ENCODE measurements around the gene PPM1E. TPM values are rescaled to one million over a fixed set of nuclear protein-coding genes. Genes with fewer than 3 reads are reported as not detected.

The PPM1E gene
- total RNA-seq, 2 donors from 2014 or later: 4.1 to 7.8 TPM

GRCh38 chr17:58802188-58802587 is 46.5 kb downstream of the PPM1E start:
- no peaks in the 10 kb centered on the region for H3K4me1 ChIP-seq (replicated peaks)
- no peaks in the 10 kb centered on the region for H3K9me3 ChIP-seq
- H3K36me3 ChIP-seq: no peaks in the 10 kb centered on the region
- 81% methylated on average over 1 of the region's 1 CpG for WGBS
- no peak overlapping the region for H3K4me3 ChIP-seq
- DNase-seq (ENCODE audit: low spot score): no peak
- no peak overlapping the region for H3K27ac ChIP-seq
- TF ChIP-seq POLR2A (IDR thresholded peaks at IDR 0.05) (no peak), CTCF (IDR thresholded peaks at IDR 0.05) (no peak), POLR2AphosphoS5 (IDR thresholded peaks at IDR 0.05) (no peak)
- H3K27me3 ChIP-seq (replicated peaks; ENCODE audit: insufficient read depth): no peaks in the 10 kb centered on the region
- intact Hi-C loops (cut with DNase I): no loop called here

- intact Hi-C loops (cut with DNase I): no loop called here
- 89% methylated on average over 5 of the region's 5 CpGs for WGBS
- Histone ChIP-seq H3K9me3 (no peaks in the 10 kb centered on the region), H3K27ac (no peak overlapping the region), H3K27me3 (replicated peaks; ENCODE audit: insufficient read depth) (no peaks in the 10 kb centered on the region), H3K4me3 (no peak overlapping the region), H3K4me1 (replicated peaks) (no peaks in the 10 kb centered on the region), H3K36me3 (no peaks in the 10 kb centered on the region)
- no peak for DNase-seq (ENCODE audit: low spot score)
- TF ChIP-seq CTCF (IDR thresholded peaks at IDR 0.05) (no peak), POLR2A (IDR thresholded peaks at IDR 0.05) (no peak), POLR2AphosphoS5 (IDR thresholded peaks at IDR 0.05) (no peak)
These were observed 50.4 kb downstream of the PPM1E start for GRCh38 chr17:58806046-58806445.

- intact Hi-C loops (cut with DNase I): no loop called here
- Histone ChIP-seq H3K4me3 (no peak overlapping the region), H3K27ac (no peak overlapping the region), H3K27me3 (replicated peaks; ENCODE audit: insufficient read depth) (no peaks in the 10 kb centered on the region), H3K4me1 (replicated peaks) (no peaks in the 10 kb centered on the region), H3K36me3 (no peaks in the 10 kb centered on the region), H3K9me3 (no peaks in the 10 kb centered on the region)
- DNase-seq (ENCODE audit: low spot score): no peak
- TF ChIP-seq POLR2AphosphoS5 (IDR thresholded peaks at IDR 0.05): no peak
- 77% methylated on average over 5 of the region's 5 CpGs for WGBS
These were observed 53.2 kb downstream of the PPM1E start for GRCh38 chr17:58808609-58809563.

DNA sequence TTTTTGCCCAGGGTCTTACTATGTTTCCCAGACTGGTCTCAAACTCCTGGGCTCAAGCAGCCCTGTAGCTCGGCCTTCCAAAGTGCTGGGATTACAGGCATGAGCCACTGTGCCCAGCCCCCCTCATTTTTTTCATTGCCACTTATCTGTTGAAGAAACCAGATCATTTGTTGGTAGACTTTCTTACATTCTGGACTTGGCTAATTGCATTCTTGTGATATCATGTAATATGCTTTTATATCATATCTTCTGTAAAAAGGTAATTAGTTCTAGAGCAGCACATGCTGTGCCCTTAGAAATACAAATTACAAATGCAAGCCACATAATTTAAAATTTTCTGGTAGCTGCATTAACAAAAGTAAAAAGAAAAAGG is 53.9 kb downstream of the PPM1E start:
- no peaks in the 10 kb centered on the region for H3K9me3 ChIP-seq
- H3K4me1 ChIP-seq (replicated peaks): no peaks in the 10 kb centered on the region
- no peaks in the 10 kb centered on the region for H3K36me3 ChIP-seq
- no peak overlapping the region for H3K4me3 ChIP-seq
- no peak for DNase-seq (ENCODE audit: low spot score)
- H3K27ac ChIP-seq: no peak overlapping the region
- TF ChIP-seq CTCF (IDR thresholded peaks at IDR 0.05) (no peak), POLR2A (IDR thresholded peaks at IDR 0.05) (no peak), POLR2AphosphoS5 (IDR thresholded peaks at IDR 0.05) (no peak)
- WGBS: 88% methylated on average over 1 of the region's 1 CpG
- intact Hi-C loops (cut with DNase I): no loop called here
- no peaks in the 10 kb centered on the region for H3K27me3 ChIP-seq (replicated peaks; ENCODE audit: insufficient read depth)

DNA sequence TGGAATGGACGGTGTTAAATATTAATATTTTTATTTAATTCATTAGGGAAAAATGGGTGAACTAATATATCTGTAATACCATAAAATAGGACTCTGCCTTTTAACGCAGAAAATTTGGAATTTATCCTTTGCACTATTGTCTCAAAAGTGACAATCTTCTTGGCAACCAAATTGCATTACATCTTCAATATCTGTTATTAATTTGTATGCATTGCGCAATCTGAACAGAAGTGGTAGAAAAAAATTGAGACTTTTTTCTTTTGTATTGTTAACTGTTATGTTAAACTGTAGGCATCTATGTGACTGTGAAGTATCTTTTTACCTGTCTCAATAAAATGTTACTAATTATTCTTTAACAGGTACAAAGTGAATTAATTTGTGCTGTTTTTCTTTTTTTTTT is 55.6 kb downstream of the PPM1E start:
- Histone ChIP-seq H3K4me3 (no peak overlapping the region), H3K27ac (no peak overlapping the region), H3K36me3 (no peaks in the 10 kb centered on the region), H3K4me1 (replicated peaks) (no peaks in the 10 kb centered on the region), H3K27me3 (replicated peaks; ENCODE audit: insufficient read depth) (no peaks in the 10 kb centered on the region), H3K9me3 (no peaks in the 10 kb centered on the region)
- TF ChIP-seq POLR2AphosphoS5 (IDR thresholded peaks at IDR 0.05): no peak
- TF ChIP-seq POLR2A (IDR thresholded peaks at IDR 0.05): no peak
- TF ChIP-seq CTCF (IDR thresholded peaks at IDR 0.05): no peak
- intact Hi-C loops (cut with DNase I): no loop called here
- no peak for DNase-seq (ENCODE audit: low spot score)
- WGBS: 98% methylated on average over 3 of the region's 3 CpGs

Data from prostate gland (tissue), 2 donors.